Astrocyte (in vitro differentiated cells and primary cell): ENCODE measurements around the gene DLX1. TPM values are rescaled to one million over a fixed set of nuclear protein-coding genes. Genes with fewer than 3 reads are reported as not detected.

Experiments
- DNase-seq: peaks from one replicate; pipeline ENCODE4 v3.0.0-alpha.2; 2010; ENCODE audit warnings: low read depth
- FAIRE-seq: peaks from 2 replicates; lab custom pipeline; 2011; peaks lifted over from hg19 to GRCh38; lab: Jason Lieb, UNC
- H2AFZ ChIP-seq: 2 replicates; pipeline ENCODE4 v1.6.0; 2012; ENCODE audit warnings: low read depth, low read length, inconsistent platforms
- H3K27ac ChIP-seq: 2 replicates; pipeline ENCODE4 v1.5.1; 2011; ENCODE audit warnings: low read depth, low read length, inconsistent platforms
- H3K27me3 ChIP-seq: 2 replicates; pipeline ENCODE4 v1.6.0; 2011; ENCODE audit warnings: low read length, inconsistent platforms; ENCODE audit not compliant: insufficient read depth
- H3K36me3 ChIP-seq: 2 replicates; pipeline ENCODE4 v1.5.1; 2011; ENCODE audit warnings: low read length, inconsistent platforms; ENCODE audit not compliant: insufficient read depth
- H3K4me1 ChIP-seq: 2 replicates; pipeline ENCODE4 v1.5.1; 2011; ENCODE audit warnings: low read length, inconsistent platforms; ENCODE audit not compliant: insufficient read depth
- H3K4me2 ChIP-seq: 2 replicates; pipeline ENCODE4 v1.6.0; 2012; ENCODE audit warnings: low read length, inconsistent platforms
- H3K4me3 ChIP-seq: 2 replicates; pipeline ENCODE4 v1.5.1; 2011; ENCODE audit warnings: low read depth, mild to moderate bottlenecking, low read length, inconsistent platforms; ENCODE audit not compliant: insufficient read depth
- H3K79me2 ChIP-seq: 2 replicates; pipeline ENCODE4 v1.6.0; 2012; ENCODE audit warnings: mild to moderate bottlenecking, low read length, inconsistent platforms; ENCODE audit not compliant: insufficient read depth
- H3K9ac ChIP-seq: 2 replicates; pipeline ENCODE4 v1.6.0; 2012; ENCODE audit warnings: mild to moderate bottlenecking, low read length, inconsistent platforms
- H3K9me3 ChIP-seq: 2 replicates; pipeline ENCODE4 v1.5.1; 2012; ENCODE audit warnings: low read depth, mild to moderate bottlenecking, low read length, inconsistent platforms; ENCODE audit not compliant: insufficient read depth
- H4K20me1 ChIP-seq: 2 replicates; pipeline ENCODE4 v1.6.0; 2012; ENCODE audit warnings: low read length, inconsistent platforms; ENCODE audit not compliant: insufficient read depth
- H3K27ac Mint-ChIP-seq: one replicate; pipeline ENCODE4 v1.8.0; 2021; ENCODE audit warnings: mild to moderate bottlenecking, mixed read lengths; ENCODE audit not compliant: unreplicated experiment
- H3K27me3 Mint-ChIP-seq: one replicate; pipeline ENCODE4 v1.8.0; 2021; ENCODE audit warnings: low read depth, mixed read lengths; ENCODE audit not compliant: unreplicated experiment
- H3K36me3 Mint-ChIP-seq: one replicate; pipeline ENCODE4 v1.8.0; 2021; ENCODE audit warnings: low read depth, mixed read lengths; ENCODE audit not compliant: unreplicated experiment
- H3K4me1 Mint-ChIP-seq: one replicate; pipeline ENCODE4 v1.8.0; 2021; ENCODE audit warnings: low read depth, mixed read lengths; ENCODE audit not compliant: unreplicated experiment
- H3K4me3 Mint-ChIP-seq: one replicate; pipeline ENCODE4 v1.8.0; 2021; ENCODE audit warnings: mild to moderate bottlenecking, moderate library complexity, mixed read lengths; ENCODE audit not compliant: unreplicated experiment
- H3K9me3 Mint-ChIP-seq: one replicate; pipeline ENCODE4 v1.8.0; 2021; ENCODE audit warnings: mild to moderate bottlenecking, mixed read lengths; ENCODE audit not compliant: unreplicated experiment
- CTCF ChIP-seq: IDR thresholded peaks from 2 replicates; pipeline ENCODE4 v1.5.1; 2011; ENCODE audit warnings: low read depth, mild to moderate bottlenecking, inconsistent platforms, low read length, moderate library complexity; ENCODE audit not compliant: insufficient read depth
- EZH2 ChIP-seq: IDR thresholded peaks from 2 replicates; pipeline ENCODE4 v1.6.1; 2012; ENCODE audit warnings: mild to moderate bottlenecking, low read length, inconsistent platforms; ENCODE audit not compliant: insufficient read depth
- total RNA-seq: library from RNA; stranded (reverse); gene quantifications from 2 replicates; pipeline ENCODE4 v1.2.1, GENCODE V29; 2021

Gene DLX1
- total RNA-seq, 1 donor from 2014 or later: 0.27 TPM

GRCh38 chr2:172088245-172089004, 3.1 kb downstream of the DLX1 start:
- H2AFZ ChIP-seq: no peak overlapping the region
- H3K27ac Mint-ChIP-seq: peak overlapping the region; percentile 84
- no peak for FAIRE-seq

GRCh38 chr2:172089005-172089504, 3.7 kb downstream of the DLX1 start:
- FAIRE-seq: no peak
- Histone ChIP-seq H3K36me3 (no peaks in the 10 kb centered on the region), H3K4me1 (peaks cover 6% of the 10 kb centered on the region), H3K4me2 (no peak overlapping the region), H3K27me3 (peaks cover 94% of the 10 kb centered on the region), H3K9ac (no peak overlapping the region), H3K79me2 (no peaks in the 10 kb centered on the region), H3K9me3 (peaks cover 6% of the 10 kb centered on the region), H4K20me1 (peaks cover 35% of the 10 kb centered on the region), H2AFZ (no peak overlapping the region), H3K4me3 (no peak overlapping the region), H3K27ac (no peak overlapping the region)
- TF ChIP-seq EZH2 (no peak), CTCF (no peak)
- Mint-ChIP-seq H3K27ac (peak overlapping the region; percentile 84), H3K36me3 (peaks cover 2% of the 10 kb centered on the region), H3K9me3 (peaks cover 21% of the 10 kb centered on the region), H3K27me3 (peaks cover 83% of the 10 kb centered on the region), H3K4me1 (peaks cover 5% of the 10 kb centered on the region), H3K4me3 (peak overlapping the region; percentile 62)
- no peak for DNase-seq

More at GRCh38 chr2:172088245-172089004, 3.1 kb downstream of the DLX1 start:
- Mint-ChIP-seq H3K4me3 (no peak overlapping the region), H3K9me3 (peaks cover 27% of the 10 kb centered on the region), H3K27me3 (peaks cover 85% of the 10 kb centered on the region), H3K36me3 (peaks cover 2% of the 10 kb centered on the region), H3K4me1 (peaks cover 5% of the 10 kb centered on the region)
- Histone ChIP-seq H4K20me1 (peaks cover 34% of the 10 kb centered on the region), H3K4me3 (no peak overlapping the region), H3K27ac (no peak overlapping the region), H3K79me2 (no peaks in the 10 kb centered on the region), H3K9ac (no peak overlapping the region), H3K36me3 (no peaks in the 10 kb centered on the region), H3K9me3 (peaks cover 6% of the 10 kb centered on the region), H3K27me3 (peaks cover 94% of the 10 kb centered on the region), H3K4me2 (no peak overlapping the region), H3K4me1 (peaks cover 6% of the 10 kb centered on the region)
- TF ChIP-seq CTCF (no peak), EZH2 (peak; percentile 85)
- no peak for DNase-seq

GRCh38 chr2:172089633-172090032, 4.3 kb downstream of the DLX1 start:
- H3K4me1 ChIP-seq: peaks cover 2% of the 10 kb centered on the region
- H4K20me1 ChIP-seq: peaks cover 30% of the 10 kb centered on the region
- H3K9me3 ChIP-seq: peaks cover 6% of the 10 kb centered on the region
- no peak for FAIRE-seq
- no peaks in the 10 kb centered on the region for H3K79me2 ChIP-seq
- TF ChIP-seq CTCF (no peak), EZH2 (no peak)
- no peak overlapping the region for H3K27ac ChIP-seq
- H3K4me3 ChIP-seq: no peak overlapping the region
- Mint-ChIP-seq H3K4me3 (no peak overlapping the region), H3K4me1 (peaks cover 6% of the 10 kb centered on the region), H3K36me3 (peaks cover 2% of the 10 kb centered on the region), H3K27ac (no peak overlapping the region), H3K9me3 (peaks cover 19% of the 10 kb centered on the region), H3K27me3 (peaks cover 83% of the 10 kb centered on the region)
- no peak overlapping the region for H3K9ac ChIP-seq
- H2AFZ ChIP-seq: no peak overlapping the region
- no peaks in the 10 kb centered on the region for H3K36me3 ChIP-seq
- no peak overlapping the region for H3K4me2 ChIP-seq
- peaks cover 94% of the 10 kb centered on the region for H3K27me3 ChIP-seq
- DNase-seq: no peak
